Inflammatory macrophage treated with lipopolysaccharide for 1 hour (primary cell): ENCODE data around the gene RPS19.

Source experiments
- DNase-seq, 2 donors: peaks; one replicate each; pipeline ENCODE4 v3.0.0-alpha.2; 2020 to 2022

The RPS19 gene

GRCh38 chr19:41915776-41916414 lies 55.8 kb downstream of the RPS19 start:
- no peak for DNase-seq

GRCh38 chr19:41917676-41918075 lies 57.6 kb downstream of the RPS19 start:
- DNase-seq = no peak

- no peak for DNase-seq
Observed at GRCh38 chr19:41918095-41918494, 58.0 kb downstream of the RPS19 start.

- no peak for DNase-seq
Observed at GRCh38 chr19:41918653-41919244, 58.7 kb downstream of the RPS19 start.

- no peak for DNase-seq
Observed at GRCh38 chr19:41919948-41920712, 60.1 kb downstream of the RPS19 start.

GRCh38 chr19:41920882-41921576 lies 61.0 kb downstream of the RPS19 start:
- no peak for DNase-seq

GRCh38 chr19:41921577-41922576 lies 61.8 kb downstream of the RPS19 start:
- no peak for DNase-seq
